ENCODE results near the gene KAZN.

Gene KAZN

DNA sequence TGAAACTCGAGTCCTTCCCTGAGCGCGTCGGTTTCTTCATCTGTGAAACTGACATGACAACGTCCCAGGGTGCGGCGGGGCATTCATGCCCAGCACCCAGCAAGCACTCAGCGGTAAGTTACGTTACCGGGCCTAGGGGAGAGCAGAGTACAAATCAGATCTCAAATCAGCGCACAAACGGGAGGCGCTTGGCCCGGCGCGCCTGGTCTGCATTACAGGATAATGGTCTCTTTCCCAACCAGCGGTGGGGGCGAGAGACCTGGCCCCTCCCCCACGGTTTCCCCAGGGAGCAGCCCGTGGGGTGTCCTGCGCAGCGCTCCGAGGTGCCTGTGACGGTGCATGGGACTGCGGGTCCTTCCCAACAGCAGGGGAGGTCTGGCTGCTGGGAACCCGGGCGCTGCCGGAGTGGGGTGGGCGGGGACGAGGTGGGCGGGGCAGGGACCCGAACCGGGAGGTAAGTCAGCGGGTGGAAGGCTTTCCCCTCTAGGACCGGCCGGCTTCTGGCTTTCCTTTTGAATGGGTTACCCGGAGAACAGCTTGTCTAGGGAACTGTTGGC is 556.1 kb downstream of the KAZN start:
- DNase-seq = no peak

GRCh38 chr1:15155191-15155590 is 556.7 kb downstream of the KAZN start:
- no peak for DNase-seq

DNA sequence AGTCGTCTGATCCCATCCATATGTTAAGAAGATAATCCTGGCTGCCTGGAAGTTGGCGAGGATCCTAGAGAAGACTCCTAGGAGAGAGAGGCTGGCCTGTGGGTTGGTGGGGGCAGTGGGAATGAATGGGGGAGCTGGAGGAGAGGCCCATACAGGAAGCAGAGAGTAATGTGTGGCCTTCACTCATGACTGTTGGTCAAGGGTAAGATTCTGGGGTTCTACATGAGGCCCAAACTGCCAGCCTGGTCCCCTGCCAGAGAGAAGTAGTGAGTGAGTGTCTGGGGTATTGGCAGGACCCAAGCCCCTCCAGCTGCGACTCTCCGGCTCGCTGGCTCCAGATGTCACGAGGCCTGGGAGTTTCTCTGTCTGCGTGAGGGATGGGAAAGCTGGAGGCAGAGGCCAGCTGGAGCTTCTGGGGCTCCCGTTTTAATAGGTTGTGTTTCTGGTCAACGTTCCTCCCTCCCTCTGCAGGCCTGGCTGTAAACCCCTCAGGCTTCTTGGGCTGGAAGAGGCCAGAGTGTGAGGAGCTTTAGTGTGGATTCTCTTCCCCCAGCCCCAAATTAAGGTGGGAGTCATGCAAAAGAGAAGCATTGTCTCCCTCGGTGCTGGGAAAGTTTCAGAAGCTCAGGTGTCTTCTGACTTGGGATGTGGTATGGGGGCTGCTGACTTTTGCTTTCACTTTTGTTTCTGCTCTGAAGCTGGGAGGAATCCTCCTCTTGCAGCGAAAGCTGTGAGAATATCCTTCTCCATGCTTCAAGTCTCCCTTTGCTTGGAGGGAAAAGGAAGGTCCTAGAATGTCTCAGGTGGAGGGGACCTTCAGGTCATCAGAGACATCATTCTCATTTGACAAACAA is 557.6 kb downstream of the KAZN start:
- DNase-seq = no peak

DNA sequence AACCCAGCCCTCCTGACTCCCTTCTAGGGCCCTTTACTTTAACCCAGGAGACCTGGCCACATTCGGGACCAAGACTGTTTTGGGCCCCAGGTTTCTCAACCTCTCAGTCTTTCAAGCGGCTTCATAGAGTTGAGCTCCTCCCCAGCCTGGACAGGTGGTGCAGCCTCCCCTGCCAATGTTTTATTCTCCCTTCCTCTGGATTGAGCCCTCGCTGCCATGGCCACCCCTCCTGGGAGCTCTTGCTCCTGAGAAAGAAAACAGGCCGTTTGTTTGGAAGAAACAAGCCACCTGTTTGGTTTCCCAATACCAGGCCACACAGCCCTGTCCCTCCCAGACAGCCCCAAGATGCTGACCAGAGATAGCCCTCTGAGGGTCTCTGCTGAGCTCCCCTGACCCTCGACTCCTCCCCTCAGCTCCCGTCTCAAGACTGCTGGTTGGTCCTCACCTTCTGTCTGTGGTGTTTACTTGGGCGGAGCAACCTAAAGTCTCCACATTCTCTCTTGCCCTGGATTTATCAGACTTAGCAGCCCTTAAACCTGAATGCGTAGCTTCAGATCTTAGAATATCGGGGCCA is 558.4 kb downstream of the KAZN start:
- no peak for DNase-seq

DNA sequence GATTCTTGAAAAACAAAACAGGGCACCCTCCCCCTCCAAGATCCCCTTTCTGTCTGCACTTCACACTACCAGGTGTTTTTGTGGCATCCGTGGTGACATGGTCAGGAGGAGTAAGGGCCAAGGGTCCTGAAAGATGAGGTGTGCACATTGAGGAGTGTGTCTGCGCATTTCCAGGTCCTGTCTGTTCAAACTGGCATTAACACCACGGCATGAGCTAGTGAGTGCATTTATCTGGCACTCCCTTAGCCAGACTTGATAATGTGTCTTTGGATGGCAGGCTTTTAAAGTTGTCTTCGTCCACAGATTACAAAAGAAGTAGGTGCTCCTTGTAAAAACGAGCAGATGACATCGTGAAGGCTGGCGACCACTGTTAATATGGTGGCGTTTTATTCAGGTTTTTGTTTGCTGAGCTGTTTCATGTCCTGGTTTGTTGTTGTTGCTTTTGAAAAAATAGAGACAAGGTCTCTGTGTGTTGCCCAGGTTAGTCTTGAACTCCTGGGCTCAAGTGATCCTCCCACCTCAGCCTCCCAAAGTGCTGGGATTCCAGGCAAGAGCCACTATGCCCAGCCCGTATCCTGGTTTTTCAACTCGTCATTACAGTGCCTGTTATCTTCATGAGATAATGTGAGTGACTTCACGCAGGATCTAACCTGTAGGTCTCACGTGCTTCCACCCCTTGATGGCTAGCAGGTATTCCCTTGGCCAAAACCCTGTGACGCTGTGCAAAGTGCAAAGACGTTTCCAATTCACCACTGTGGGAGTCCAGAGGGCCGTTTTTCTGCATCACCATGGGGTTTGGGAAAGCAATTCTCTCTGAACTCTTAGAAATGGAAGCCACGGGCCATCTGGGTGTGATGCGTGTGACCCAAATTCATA is 559.3 kb downstream of the KAZN start:
- DNase-seq = no peak

DNA sequence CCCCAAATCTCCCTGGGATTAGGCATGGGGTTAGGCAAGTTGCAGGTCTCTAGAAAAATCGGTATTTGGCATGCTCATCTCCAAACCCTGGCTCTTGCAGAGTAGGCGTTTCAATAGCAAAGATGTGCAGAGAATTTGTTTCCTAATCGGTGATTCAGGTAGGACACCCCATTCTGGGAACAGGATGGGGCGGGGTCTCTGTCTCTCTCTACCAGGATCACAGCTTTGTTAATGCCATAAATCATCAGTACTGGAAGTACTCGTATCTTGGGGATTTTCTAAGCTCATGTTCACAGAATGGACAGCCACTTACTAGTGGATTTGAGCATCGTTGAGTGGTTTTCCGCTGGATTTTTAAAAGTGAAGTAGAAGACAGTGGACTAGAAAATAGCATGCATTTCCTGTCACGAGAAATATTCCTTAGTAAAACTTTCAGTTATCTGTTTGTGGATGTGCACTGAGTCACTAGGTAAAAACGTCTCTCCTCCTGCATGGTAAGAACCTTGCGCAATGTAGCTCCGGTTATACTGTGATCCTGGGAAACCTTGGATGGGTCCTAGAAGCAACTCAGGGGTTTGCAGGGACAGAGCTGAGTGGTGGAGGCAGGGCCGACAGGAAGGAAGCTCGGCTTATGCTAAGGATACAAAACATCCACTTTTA is 560.2 kb downstream of the KAZN start:
- DNase-seq = no peak

DNA sequence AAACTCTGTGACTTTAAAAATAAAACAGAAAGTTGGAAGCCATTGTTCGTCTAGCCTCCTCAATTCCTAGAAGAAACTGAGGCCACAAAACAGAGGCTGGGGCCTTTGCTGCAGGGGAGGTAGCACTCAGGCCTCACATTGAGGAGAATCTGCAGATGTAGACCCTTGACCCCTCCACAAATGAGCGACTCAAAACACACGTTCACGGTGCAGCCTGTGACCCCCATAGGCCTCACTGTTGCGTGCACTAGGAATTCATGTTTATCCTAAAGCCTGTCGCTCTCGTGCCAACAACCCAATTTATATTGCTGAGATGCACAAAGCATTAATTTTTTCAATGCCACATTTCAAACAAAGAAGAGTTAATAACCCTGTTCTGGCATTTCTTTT is 560.7 kb downstream of the KAZN start:
- DNase-seq = no peak

DNA sequence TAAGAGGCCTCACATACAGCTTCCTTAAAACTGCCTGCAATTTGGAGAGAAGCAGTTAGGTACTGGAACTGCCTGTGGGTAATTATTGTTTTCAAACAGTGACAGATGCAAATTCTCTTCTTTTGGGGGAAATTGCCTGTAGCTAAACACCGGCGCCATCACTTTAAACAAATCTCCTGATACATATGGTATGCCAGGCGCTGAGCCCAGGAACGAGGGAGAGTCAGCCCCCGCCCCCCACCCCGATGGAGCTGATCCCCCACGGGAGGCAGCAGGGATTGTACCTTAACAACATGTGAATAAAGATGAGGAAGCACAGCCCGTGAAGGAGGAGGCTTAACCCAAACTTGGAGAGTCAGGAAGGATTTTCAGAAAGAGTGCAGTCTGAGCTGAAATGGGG is 562.1 kb downstream of the KAZN start:
- DNase-seq = no peak

GRCh38 chr1:15167386-15167785 is 568.9 kb downstream of the KAZN start:
- no peak for DNase-seq
